SKM-1 (cell line): ENCODE data around the gene PWWP3B.
"Not testable (repeated sequence)": the region's sequence is repeated elsewhere in the genome, so short reads cannot be mapped to it uniquely, and the experiment has no call there.

Experiments used
- DNase-seq: peaks from one replicate; lab custom pipeline; 2025; ENCODE audit not compliant: unreplicated experiment; lab: John Stamatoyannopoulos, UW

PWWP3B gene

GRCh38 chrX:106168107-106168506 lies at the start of gene PWWP3B:
Gene PWWP3B, plus strand, starts transcription at chrX:106168305. Its CDS starts 37,128 bp downstream, at chrX:106205433.
- DNase-seq, result no peak

- DNase-seq, result no peak
Measured at GRCh38 chrX:106139048-106139447, 29.1 kb upstream of the PWWP3B start.

- no peak for DNase-seq
Measured at GRCh38 chrX:106144755-106145639, 23.1 kb upstream of the PWWP3B start.

- DNase-seq, result no peak
Measured at GRCh38 chrX:106150701-106151100, 17.4 kb upstream of the PWWP3B start.

GRCh38 chrX:106159861-106160282 lies 8.2 kb upstream of the PWWP3B start:
- no peak for DNase-seq

- no peak for DNase-seq
Measured at GRCh38 chrX:106170318-106170717, 2.2 kb downstream of the PWWP3B start.

- DNase-seq, result no peak
Measured at GRCh38 chrX:106171293-106171820, 3.3 kb downstream of the PWWP3B start.

- DNase-seq, result no peak
Measured at GRCh38 chrX:106177106-106177981, 9.2 kb downstream of the PWWP3B start.

- DNase-seq, result no peak
Measured at GRCh38 chrX:106177982-106178321, 9.8 kb downstream of the PWWP3B start.

- no peak for DNase-seq
Measured at GRCh38 chrX:106178826-106179225, 10.7 kb downstream of the PWWP3B start.

GRCh38 chrX:106183685-106184084 lies 15.6 kb downstream of the PWWP3B start:
- not testable (repeated sequence) for DNase-seq

GRCh38 chrX:106201502-106202178 lies 33.5 kb downstream of the PWWP3B start:
- DNase-seq, result no peak

GRCh38 chrX:106203315-106203714 lies 35.2 kb downstream of the PWWP3B start:
- no peak for DNase-seq

- no peak for DNase-seq
Measured at GRCh38 chrX:106208154-106208553, 40.0 kb downstream of the PWWP3B start.
